Jurkat, Clone E6-1 (cell line): ENCODE measurements around the gene NAT14.

Source experiments
- DNase-seq: peaks from one replicate; pipeline ENCODE4 v3.0.0-alpha.2; 2011; ENCODE audit warnings: low read depth, low spot score
- H3K4me3 ChIP-seq: 2 replicates; pipeline ENCODE4 v1.5.1; 2011; ENCODE audit warnings: mild to moderate bottlenecking, low read length, control low read depth, moderate library complexity

The NAT14 gene

DNA sequence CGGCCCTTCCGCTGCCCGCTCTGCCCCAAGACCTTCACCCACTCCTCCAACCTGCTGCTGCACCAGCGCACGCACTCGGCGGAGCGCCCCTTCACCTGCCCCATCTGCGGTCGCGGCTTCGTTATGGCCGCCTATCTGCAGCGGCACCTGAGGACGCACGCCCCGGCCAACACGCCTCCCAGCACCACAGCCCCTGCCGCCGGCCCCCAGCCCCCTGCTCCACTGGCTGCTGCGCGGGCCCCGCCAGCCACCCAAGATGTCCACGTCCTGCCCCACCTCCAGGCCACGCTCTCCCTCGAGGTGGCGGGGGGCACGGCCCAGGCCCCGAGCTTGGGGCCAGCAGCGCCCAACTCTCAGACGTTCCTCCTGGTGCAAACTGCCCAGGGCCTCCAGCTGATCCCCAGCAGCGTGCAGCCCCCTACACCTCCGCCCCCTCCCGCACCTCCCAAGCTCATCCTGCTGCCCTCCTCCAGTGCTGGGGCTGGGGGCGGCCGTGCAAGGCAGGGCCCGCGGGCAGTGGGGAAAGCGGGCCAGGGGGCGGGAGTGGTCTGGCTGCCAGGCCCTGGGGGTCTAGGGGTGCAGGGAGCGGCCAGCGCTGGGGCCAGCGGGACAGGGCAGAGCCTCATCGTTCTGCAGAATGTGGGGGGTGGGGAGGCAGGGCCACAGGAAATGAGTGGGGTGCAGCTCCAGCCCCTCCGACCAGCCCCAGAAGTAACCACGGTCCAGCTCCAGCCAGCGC is 1.9 kb upstream of the NAT14 start:
- H3K4me3 ChIP-seq: no peak overlapping the region
- no peak for DNase-seq

DNA sequence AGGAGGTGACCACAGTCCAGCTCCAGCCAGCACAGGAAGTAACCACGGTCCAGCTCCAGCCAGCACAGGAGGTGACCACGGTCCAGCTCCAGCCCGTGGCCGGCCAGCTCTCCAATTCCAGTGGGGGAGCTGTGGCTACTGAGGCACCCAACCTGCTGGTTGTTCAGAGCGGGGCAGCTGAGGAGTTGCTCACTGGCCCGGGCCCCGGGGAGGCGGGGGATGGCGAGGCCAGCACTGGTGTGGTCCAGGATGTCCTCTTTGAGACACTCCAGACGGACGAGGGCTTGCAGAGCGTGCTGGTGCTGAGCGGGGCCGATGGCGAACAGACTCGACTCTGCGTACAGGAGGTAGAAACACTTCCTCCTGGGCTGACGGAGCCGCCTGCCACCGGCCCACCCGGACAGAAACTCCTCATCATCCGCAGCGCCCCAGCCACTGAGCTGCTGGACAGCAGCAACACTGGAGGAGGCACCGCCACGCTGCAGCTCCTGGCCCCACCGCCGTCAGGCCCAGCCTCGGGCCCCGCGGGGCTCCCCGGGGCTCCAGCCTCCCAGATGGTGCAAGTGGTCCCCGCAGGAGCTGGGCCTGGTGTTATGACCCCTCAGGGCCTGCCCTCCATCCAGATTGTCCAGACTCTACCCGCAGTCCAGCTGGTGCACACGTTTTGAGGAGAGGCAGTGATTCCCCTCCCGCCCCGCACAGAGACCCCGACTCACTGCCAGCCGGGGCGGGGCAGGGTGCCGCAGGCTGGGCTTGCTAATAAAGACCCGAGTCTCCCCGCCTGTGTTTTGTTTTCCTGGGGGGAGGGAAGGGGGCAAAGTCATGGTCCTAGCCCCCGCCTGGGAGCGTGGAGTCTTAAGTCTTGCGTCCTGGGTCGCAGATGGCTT is 1.0 kb upstream of the NAT14 start:
- peak overlapping the region; percentile 77 for H3K4me3 ChIP-seq
- no peak for DNase-seq

DNA sequence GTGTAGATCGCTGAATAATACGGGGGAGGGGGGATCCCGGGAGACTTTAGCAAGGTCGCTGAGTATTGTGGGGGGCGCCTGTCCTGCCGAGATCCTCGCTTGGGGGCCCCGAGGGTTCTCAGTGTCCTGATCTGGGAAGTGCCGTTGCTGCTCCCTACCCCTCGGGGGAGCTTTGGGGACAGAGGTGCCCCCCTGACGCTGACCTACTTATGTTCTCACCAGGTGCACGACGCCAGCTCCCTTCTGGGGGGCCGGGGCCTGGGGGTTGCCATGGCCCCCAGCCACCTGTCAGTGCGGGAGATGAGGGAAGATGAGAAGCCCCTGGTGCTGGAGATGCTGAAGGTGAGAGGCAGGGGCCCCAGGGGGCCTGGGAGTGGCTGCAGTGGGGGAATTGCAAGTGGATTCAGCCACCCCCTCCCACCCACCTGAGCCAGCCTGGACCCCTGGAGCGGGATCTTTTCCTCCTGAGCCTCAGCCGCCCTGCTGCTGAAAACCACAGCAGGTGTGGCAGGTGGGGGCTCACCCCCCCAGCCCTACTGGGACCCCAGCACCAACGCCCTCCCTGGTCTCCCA is 537 bp downstream of the NAT14 start:
- no peak for DNase-seq

DNA sequence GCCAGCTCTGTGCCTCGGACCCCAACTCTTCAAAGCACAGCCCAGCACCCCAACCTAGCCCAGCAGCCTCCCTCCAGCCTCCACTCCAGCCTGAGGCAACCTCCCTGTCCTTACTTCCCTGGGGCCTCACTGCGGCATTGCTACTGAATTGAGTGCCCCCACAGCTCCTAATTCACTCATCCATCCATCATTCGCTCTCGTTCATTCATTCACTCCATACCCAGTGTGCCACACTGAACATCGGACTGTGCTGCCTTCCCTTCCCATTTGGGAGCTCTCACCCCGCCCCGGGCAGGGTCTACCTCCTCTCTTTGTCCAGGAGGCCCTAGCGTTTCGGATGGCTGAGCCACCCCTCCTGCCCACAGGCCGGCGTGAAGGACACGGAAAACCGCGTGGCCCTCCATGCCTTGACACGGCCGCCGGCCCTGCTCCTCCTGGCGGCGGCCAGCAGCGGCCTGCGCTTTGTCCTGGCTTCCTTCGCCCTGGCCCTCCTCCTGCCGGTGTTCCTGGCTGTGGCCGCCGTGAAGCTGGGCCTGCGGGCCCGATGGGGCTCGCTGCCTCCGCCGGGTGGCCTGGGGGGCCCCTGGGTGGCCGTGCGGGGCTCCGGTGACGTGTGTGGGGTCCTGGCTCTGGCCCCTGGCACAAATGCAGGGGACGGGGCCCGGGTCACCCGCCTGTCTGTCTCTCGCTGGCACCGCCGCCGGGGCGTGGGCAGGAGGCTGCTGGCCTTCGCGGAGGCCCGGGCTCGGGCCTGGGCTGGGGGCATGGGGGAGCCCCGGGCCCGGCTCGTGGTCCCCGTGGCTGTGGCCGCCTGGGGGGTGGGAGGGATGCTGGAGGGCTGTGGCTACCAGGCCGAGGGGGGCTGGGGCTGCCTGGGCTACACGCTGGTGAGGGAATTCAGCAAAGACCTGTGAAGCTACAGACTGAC is 1.3 kb downstream of the NAT14 start:
- H3K4me3 ChIP-seq: peak overlapping the region; percentile 77

More for the DNA sequence above, 537 bp downstream of the NAT14 start:
- H3K4me3 ChIP-seq: peak overlapping the region; percentile 77

DNA sequence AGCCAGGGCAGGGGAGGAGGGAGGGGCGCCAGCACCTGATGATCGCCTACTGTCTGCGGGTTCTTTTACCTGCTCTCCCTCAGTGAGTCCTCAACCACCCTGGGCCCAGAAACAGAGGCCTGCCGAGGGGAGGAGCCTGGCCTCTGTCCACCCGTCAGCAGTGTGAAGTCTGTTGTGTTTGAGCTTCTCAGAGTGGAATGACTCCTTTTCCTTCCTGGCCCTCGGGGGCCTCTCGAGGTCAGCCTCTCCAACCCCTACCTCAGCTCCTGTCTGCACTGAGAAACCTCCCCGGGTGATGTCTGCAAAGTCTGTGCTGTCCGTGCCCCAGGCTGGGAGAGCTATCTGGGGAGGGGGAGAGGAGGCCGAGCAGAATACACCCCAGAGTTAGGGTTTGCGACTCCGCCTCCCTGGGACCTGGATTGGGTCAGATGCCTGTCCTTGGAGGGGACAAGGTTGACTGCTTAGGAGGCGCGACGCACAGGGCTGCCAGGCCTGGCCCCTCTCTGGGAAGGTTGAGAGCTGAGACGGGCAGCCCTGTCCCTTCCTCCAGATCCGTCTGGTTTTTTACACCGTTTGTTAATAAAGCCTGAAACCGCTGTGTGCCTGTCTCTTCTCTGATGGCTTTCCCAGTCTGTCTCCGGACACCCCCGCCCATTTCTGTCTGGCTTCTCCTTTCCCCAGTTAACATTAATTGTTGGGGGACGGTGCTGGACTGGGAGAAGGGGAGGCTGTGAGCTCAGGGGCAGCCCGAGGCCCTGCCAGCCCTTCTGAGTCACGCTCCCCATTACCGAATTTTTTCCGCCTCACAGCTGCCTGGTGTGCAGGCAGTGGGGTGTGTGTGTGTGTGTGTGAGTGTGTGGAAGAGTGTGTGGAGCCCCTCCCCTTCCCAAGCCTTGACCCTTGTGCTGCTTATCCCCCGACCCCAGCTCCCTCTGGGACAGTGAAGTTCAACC is 2.3 kb downstream of the NAT14 start:
- no peak for DNase-seq
- H3K4me3 ChIP-seq: no peak overlapping the region

More for the DNA sequence above, 1.3 kb downstream of the NAT14 start:
- no peak for DNase-seq

DNA sequence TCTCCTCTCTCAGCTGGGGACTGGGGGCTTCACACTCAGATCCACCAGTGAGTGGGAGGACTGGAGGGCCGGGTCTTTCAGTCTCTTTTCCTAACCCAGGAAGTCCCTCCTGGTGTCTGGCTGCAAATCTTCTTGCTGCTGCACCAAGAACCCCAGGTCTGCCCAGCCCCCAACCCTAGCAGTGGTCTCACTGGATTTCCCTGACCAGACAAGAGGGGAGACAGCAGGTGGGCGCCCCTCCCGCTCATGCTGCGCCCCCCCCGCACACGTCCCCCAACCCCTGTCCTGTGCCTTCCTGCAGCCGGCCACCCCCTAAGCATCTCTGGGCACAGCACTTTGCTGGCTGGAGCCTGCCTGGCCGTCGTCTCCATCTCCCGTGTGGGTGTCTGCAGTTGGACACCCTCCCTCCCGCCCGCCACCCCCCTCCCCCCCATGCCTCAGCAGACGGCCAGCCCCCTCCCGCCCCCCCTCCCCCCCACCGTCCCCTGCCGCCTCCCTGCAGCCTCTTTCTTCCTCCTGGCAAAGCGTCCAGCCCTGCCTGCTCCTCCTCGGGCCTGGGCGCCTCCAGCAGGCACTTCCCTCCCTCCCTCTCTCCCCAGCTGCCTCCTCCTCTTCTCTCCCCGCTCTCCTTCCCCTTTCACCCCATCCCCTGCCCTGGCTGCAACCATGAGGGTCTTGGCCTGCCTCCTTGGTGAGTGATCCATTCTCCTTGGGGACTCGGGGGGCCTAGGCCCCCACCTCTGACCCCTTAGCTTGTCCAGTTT is 3.1 kb downstream of the NAT14 start, which contains the start of gene SSC5D:
SSC5D (plus strand) TSS at position 513 of the 764 bp plus-strand sequence; CDS start at position 667, 154 bp downstream.
- no peak for DNase-seq
- H3K4me3 ChIP-seq: no peak within 1 kb of the TSS

DNA sequence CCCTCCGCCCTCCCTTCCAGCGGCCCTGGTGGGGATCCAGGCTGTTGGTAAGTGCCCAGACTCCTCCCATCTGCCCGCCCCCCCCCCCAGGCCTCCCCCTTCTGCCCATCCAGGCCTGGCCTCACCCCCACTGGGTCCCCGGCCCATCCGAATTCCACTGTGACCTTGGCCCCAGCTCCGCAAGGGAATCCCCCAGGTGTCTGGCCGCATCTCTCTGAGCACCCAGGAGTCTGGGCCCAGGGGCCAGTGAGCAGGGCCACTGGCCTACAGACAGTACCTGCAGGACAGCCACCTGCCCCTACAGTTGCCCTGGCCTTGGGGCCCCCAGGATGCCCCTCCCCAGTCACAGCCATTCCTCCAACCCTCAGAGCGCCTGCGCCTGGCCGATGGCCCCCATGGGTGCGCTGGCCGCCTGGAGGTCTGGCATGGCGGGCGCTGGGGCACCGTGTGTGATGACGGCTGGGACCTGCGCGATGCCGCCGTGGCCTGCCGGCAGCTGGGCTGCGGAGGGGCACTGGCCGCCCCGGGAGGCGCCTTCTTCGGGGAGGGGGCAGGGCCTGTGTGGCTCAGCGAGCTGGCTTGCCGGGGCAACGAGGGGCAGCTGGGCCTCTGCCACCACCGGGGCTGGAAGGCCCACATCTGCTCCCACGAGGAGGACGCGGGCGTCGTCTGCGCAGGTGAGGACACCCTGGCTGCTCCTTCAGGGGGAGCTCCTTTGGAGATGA is 4.2 kb downstream of the NAT14 start:
- H3K4me3 ChIP-seq: no peak overlapping the region
- DNase-seq: no peak

DNA sequence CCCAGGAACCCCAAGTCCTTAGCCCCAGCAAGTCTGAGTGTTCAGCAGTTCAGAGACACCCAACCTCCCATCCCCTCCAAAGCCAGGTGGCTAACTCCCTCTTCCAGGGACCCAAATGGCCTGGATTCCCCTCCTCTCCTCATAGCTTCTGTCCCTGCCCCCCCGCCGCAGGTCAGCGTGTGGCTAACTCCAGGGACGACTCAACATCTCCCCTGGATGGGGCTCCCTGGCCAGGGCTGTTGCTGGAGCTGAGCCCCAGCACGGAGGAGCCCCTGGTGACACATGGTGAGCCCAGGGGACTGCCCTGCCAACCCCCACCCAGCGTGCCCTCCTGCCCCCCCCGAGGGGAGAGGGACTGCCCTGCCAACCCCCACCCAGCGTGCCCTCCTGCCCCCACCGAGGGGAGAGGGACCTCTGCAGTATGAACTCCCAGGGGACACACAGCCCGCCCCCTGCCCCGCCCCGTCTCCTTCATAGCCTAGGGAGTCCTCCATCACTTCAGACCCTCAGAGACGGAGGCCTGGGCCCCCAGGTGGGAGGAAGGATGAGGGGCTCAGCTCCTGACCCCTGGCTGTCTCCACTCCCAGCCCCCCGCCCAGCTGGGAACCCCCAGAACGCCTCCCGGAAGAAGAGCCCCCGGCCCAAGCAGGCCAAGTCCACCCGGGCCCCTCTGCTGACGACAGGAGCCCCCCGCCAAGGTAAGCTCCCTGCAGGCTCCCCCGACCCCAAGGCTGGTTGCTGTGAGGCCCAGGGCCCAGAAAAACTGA is 4.9 kb downstream of the NAT14 start:
- no peak for DNase-seq
- no peak overlapping the region for H3K4me3 ChIP-seq

DNA sequence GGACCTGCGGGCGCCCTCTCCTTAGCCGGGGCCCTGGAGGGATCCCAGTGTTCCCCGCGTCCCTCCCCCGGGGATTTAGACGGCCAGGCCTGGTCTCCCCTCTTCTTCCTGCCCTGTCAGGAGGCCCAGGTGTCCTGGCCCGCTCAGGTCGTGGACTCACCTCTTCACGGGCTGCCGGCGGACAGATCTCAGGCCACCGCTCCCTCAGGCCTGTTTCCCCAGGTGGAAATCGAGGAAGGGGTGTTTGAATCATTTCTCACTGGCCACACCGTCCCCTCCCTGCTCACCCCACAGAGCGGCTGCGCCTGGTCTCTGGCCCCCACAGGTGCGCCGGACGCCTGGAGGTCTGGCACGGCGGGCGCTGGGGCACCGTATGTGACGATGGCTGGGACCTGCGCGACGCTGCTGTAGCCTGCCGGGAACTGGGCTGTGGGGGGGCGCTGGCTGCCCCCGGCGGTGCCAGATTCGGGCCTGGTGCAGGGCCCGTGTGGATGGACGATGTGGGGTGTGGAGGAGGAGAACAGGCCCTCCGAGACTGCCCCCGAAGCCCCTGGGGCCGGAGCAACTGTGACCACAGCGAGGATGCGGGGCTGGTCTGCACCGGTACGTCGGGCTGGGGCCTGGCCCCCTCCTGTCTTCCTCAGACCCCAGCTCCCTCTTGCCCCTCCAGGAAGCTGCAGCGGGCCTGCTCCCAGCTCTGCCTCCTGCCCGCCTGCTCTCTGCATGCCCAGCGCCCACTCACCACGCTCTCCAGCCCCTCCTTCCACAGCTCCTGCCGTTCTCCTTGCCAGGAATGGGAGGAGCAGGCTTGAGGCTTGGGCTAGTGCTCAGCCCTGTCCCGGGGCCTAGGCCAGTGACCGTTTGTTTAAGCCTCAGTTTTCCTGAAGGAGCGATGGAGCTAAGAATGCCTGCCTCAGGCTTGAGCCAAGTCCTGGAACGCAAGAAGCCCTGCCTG is 5.8 kb downstream of the NAT14 start:
- no peak for DNase-seq
- H3K4me3 ChIP-seq: no peak overlapping the region

DNA sequence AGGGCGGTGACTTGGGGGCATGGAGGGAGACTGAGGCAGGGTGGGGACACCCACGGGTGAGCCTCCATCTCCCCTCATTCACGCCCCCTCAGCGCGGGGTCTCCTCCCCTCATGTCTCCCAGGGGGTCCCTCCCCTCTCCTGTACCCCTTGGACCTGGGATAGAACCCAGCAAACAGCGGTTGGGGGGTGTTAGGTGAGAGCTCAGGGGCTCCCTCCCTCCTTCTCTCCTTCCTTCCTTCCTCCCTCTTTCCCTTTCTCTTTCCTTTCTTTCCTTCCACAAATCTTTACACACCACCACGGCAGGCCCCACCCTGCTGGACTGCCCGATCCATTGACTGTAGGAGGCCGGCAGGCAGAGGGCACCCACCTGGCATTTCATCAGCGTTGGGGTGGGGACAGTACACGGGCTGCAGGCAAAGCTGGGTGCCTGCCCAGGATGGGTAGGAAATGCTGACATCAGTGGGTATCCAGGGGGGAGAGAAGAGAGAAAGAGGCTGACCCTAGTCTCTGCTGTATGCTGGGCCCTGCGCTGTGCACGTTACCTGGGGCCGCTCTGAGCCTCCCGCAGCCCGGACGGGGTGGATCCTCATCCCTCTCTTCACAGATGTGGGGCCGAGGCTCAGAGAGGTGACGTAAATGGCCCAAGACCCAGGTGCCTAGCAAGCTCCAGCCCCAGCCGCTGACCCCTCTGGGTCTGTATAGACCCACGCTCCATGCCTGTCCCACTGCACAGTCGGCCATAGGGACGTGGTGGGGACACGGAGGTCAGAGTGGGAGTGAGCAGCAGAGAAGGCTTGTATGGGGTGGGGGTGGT is 6.8 kb downstream of the NAT14 start:
- no peak for DNase-seq
- no peak overlapping the region for H3K4me3 ChIP-seq

DNA sequence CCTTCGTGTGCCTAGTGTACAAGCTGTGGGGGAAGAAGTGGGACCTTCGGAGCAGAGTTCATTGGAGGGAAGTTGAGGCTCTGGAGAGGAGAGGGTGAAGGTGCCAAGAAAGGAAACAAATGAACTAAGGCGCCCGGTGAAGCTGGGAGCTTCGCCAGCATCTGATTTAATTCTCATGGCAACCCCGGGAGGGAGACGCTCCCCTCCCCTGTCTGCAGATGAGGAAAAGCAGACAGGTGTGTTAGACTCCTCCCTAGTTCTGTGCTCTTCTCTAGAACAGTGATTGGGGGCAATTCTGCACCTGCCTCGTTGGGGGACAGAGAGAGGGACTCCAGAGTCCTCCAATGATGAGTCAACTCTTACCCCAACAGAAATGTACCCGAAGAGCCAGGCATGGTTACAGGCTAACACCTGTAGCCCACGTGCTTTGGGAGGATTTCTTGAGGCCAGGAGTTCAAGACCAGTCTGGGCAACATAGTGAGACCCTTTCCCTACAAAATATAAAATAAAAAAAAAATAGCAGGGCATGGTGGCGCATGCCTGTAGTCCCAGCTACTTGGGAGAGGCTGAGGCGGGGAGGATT is 7.5 kb downstream of the NAT14 start:
- DNase-seq: no peak
- H3K4me3 ChIP-seq: no peak overlapping the region

DNA sequence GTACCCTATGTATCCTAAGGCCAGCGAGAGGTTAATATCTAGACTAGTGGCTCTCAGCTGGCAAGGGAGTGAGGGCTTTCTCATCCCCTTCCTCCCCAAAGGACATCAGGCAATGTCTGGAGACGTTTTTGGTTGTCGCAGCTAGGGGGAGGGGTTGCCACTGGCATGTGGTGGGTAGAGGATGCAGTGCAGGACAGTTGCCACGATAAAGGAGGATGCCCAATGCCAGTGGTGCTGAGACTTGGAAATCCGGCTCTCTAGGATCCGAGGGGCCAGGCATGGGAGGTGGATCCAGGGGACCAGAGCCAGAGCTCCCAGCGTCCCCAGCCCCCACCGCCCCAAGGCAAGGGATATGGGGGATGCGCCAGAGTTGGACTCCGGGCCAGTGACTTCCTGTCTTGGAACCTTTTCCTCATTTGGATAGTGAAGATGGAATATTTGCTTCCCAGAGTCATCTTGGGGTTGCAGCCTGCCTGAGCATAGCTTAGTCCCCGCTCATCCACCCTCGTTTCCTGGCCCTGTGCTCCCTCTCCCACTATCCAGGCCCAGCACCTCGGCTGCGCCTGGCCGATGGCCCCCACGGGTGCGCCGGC is 8.2 kb downstream of the NAT14 start:
- H3K4me3 ChIP-seq: no peak overlapping the region
- no peak for DNase-seq

DNA sequence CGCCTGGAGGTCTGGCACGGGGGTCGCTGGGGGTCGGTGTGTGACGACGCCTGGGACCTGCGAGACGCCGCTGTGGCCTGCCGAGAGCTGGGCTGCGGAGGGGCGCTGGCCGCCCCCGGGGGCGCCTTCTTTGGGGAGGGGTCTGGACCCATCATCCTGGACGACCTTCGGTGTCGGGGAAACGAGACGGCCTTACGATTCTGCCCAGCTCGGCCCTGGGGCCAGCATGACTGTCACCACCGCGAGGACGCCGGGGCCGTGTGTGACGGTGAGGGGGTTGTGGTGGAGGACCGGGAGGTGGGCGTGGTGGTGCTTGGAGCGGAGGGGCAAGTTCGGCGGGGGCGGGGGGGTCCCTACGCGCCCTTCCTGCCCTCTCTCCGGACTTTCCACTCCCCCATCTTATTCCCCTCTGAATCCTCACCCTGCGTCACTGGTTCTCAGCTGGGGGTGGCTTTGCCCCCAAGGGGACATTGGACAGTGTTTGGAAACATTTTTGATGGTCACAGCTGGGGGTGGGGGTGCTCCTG is 8.7 kb downstream of the NAT14 start:
- H3K4me3 ChIP-seq: no peak overlapping the region
- DNase-seq: no peak
